Lower lobe of right lung (tissue), 2 donors: ENCODE results near the gene FRMD4A. TPM values are rescaled to one million over a fixed set of nuclear protein-coding genes. Genes with fewer than 3 reads are reported as not detected.
A peak's percentile ranks its signal among the peaks of the same experiment; 100 is the strongest.

Experiments used
- ATAC-seq, 2 donors: fragments of 200-7000 bp; cut with Tn5 transposase; one replicate each; pipeline ENCODE4 v1.9.1; 2020 to 2022; ENCODE audit warnings: mild to moderate bottlenecking in 2 of 2, moderate library complexity in 2 of 2
- DNase-seq: peaks from one replicate; pipeline ENCODE4 v3.0.0-alpha.2; 2020
- H3K27ac ChIP-seq: fragments of 200-600 bp; one replicate; pipeline ENCODE4 v1.8.0; 2022
- H3K27me3 ChIP-seq: fragments of 200-600 bp; one replicate; pipeline ENCODE4 v1.8.0; 2022; ENCODE audit warnings: low read depth
- H3K36me3 ChIP-seq: fragments of 200-600 bp; one replicate; pipeline ENCODE4 v1.8.0; 2022; ENCODE audit warnings: mild to moderate bottlenecking
- H3K4me1 ChIP-seq: fragments of 200-600 bp; one replicate; pipeline ENCODE4 v1.8.0; 2022
- H3K4me3 ChIP-seq: fragments of 200-600 bp; one replicate; pipeline ENCODE4 v1.8.0; 2022; ENCODE audit warnings: mild to moderate bottlenecking
- H3K9me3 ChIP-seq: fragments of 200-600 bp; one replicate; pipeline ENCODE4 v1.8.0; 2022
- CTCF ChIP-seq: fragments of 200-600 bp; IDR thresholded peaks from one replicate; pipeline ENCODE4 v1.8.0; 2022; ENCODE audit warnings: antibody characterized with exemption, mild to moderate bottlenecking
- intact Hi-C: fragments of 100-400 bp; cut with DNase I; formaldehyde crosslinking; loops from one replicate; pipeline ENCODE4 v1.11.0; 2022
- total RNA-seq: library from RNA; stranded (reverse); fragmentation: NEBNext Ultra II Directional; extraction: Animal tissue kit (Norgen Biotek cat#: 25700); gene quantifications from one replicate; pipeline ENCODE4 v1.2.1, GENCODE V29; 2021
- donor health status: DM: no; HTN: yes; CAD: no; lungs with severe emphysema.

Gene FRMD4A
- total RNA-seq, 1 donor from 2014 or later, result 64.8 TPM

GRCh38 chr10:13671904-13672303 lies 658.8 kb downstream of the FRMD4A start:
- DNase-seq, result no peak
- H3K36me3 ChIP-seq, result peaks cover 68% of the 10 kb centered on the region
- intact Hi-C loops, result no loop called here

GRCh38 chr10:13670311-13670710 lies 660.4 kb downstream of the FRMD4A start:
- Histone ChIP-seq H3K36me3 (peaks cover 84% of the 10 kb centered on the region), H3K4me1 (peaks cover 5% of the 10 kb centered on the region), H3K9me3 (no peaks in the 10 kb centered on the region), H3K27me3 (no peaks in the 10 kb centered on the region), H3K27ac (no peak overlapping the region), H3K4me3 (no peak overlapping the region)
- DNase-seq (no peak), ATAC-seq (no peak)
- intact Hi-C loops, result no loop called here
- no peak for TF ChIP-seq CTCF

More at GRCh38 chr10:13671904-13672303, 658.8 kb downstream of the FRMD4A start:
- Histone ChIP-seq H3K4me3 (no peak overlapping the region), H3K9me3 (no peaks in the 10 kb centered on the region), H3K27me3 (no peaks in the 10 kb centered on the region), H3K4me1 (peaks cover 5% of the 10 kb centered on the region), H3K27ac (no peak overlapping the region)
- TF ChIP-seq CTCF, result no peak
- ATAC-seq, result no peak

GRCh38 chr10:13669901-13670300 lies 660.8 kb downstream of the FRMD4A start:
- intact Hi-C loops, result loop anchor here (5.0 kb wide), 1 partner anchor 107 kb away; no protein-coding TSS in a partner anchor
- Histone ChIP-seq H3K27ac (no peak overlapping the region), H3K4me1 (peaks cover 5% of the 10 kb centered on the region), H3K27me3 (no peaks in the 10 kb centered on the region), H3K4me3 (no peak overlapping the region), H3K9me3 (no peaks in the 10 kb centered on the region), H3K36me3 (peaks cover 83% of the 10 kb centered on the region)
- ATAC-seq (peak in 1 of 2 donors; percentile 14), DNase-seq (no peak)
- TF ChIP-seq CTCF, result no peak

GRCh38 chr10:13669182-13669855 lies 661.4 kb downstream of the FRMD4A start:
- Histone ChIP-seq H3K4me3 (no peak overlapping the region), H3K36me3 (peaks cover 81% of the 10 kb centered on the region), H3K4me1 (peaks cover 2% of the 10 kb centered on the region), H3K27me3 (no peaks in the 10 kb centered on the region), H3K27ac (no peak overlapping the region), H3K9me3 (no peaks in the 10 kb centered on the region)
- no peak for TF ChIP-seq CTCF
- ATAC-seq (peak in 1 of 2 donors; percentile 50), DNase-seq (no peak)
- intact Hi-C loops, result loop anchor here (5.0 kb wide), 1 partner anchor 108 kb away; no protein-coding TSS in a partner anchor

GRCh38 chr10:13668126-13668525 lies 662.6 kb downstream of the FRMD4A start:
- H3K27me3 ChIP-seq, result no peaks in the 10 kb centered on the region
- H3K27ac ChIP-seq, result no peak overlapping the region
- peaks cover 81% of the 10 kb centered on the region for H3K36me3 ChIP-seq

More at GRCh38 chr10:13668126-13668525, 662.6 kb downstream of the FRMD4A start:
- ATAC-seq (no peak), DNase-seq (no peak)
- no peak for TF ChIP-seq CTCF
- Histone ChIP-seq H3K9me3 (no peaks in the 10 kb centered on the region), H3K4me3 (no peak overlapping the region), H3K4me1 (no peaks in the 10 kb centered on the region)
- intact Hi-C loops, result loop anchor here (5.0 kb wide), 1 partner anchor 109 kb away; no protein-coding TSS in a partner anchor
